ENCODE measurements around the gene ARR3. TPM values are rescaled to one million over a fixed set of nuclear protein-coding genes. Genes with fewer than 3 reads are reported as not detected.

The ARR3 gene
- total RNA-seq, 2 experiments from 2014 or later, result not detected

DNA sequence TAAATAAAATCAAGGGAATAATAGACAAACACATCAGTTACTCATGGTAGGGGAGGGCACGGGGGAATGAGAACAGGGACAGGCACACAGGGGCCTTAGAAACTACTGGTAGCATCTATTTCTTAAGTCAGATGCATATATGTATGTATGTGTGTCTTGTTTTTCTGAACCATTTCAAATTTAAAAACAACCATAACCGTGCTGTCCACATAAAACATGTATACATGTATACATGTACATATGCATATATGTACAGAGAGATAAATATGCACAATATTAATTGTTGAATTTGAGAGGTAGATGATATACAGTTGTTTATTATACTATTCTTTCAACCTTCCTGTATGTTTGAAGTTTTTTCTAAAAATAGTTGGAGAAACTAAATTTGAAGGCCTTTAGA lies 41.4 kb upstream of the ARR3 start:
- intact Hi-C loops (cut with DNase I, micrococcal nuclease), result no loop called here
- Mint-ChIP-seq H3K9me3 (no peaks in the 10 kb centered on the region), H3K27me3 (no peaks in the 10 kb centered on the region), H3K36me3 (ENCODE audit: low read depth) (no peaks in the 10 kb centered on the region), H3K4me3 (no peak overlapping the region), H3K4me1 (ENCODE audit: low read depth) (no peaks in the 10 kb centered on the region), H3K27ac (no peak overlapping the region)
- Histone ChIP-seq H3K27ac (ENCODE audit: low read depth in 1 of 2, low read length in 2 of 2) (no peak overlapping the region), H3K36me3 (ENCODE audit: insufficient read depth, low read length) (no peaks in the 10 kb centered on the region), H3K4me1 (ENCODE audit: insufficient read depth, low read length) (no peaks in the 10 kb centered on the region), H3K9me3 (ENCODE audit: control insufficient read depth in 1 of 2, insufficient read depth in 1 of 2, low read length in 2 of 2) (no peaks in the 10 kb centered on the region), H3K27me3 (ENCODE audit: control insufficient read depth in 1 of 2, insufficient read depth in 2 of 2, low read length in 2 of 2) (no peaks in the 10 kb centered on the region), H3K4me3 (ENCODE audit: low read length) (no peak overlapping the region)
- ATAC-seq (ENCODE audit: poor library complexity), result no peak
- TF ChIP-seq, protein P1, sequence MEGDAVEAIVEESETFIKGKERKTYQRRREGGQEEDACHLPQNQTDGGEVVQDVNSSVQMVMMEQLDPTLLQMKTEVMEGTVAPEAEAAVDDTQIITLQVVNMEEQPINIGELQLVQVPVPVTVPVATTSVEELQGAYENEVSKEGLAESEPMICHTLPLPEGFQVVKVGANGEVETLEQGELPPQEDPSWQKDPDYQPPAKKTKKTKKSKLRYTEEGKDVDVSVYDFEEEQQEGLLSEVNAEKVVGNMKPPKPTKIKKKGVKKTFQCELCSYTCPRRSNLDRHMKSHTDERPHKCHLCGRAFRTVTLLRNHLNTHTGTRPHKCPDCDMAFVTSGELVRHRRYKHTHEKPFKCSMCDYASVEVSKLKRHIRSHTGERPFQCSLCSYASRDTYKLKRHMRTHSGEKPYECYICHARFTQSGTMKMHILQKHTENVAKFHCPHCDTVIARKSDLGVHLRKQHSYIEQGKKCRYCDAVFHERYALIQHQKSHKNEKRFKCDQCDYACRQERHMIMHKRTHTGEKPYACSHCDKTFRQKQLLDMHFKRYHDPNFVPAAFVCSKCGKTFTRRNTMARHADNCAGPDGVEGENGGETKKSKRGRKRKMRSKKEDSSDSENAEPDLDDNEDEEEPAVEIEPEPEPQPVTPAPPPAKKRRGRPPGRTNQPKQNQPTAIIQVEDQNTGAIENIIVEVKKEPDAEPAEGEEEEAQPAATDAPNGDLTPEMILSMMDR (IDR thresholded peaks at IDR 0.05), result no peak
- CTCF ChIA-PET, result no interaction called here
- no peak for DNase-seq
- POLR2A ChIA-PET, result no interaction called here

DNA sequence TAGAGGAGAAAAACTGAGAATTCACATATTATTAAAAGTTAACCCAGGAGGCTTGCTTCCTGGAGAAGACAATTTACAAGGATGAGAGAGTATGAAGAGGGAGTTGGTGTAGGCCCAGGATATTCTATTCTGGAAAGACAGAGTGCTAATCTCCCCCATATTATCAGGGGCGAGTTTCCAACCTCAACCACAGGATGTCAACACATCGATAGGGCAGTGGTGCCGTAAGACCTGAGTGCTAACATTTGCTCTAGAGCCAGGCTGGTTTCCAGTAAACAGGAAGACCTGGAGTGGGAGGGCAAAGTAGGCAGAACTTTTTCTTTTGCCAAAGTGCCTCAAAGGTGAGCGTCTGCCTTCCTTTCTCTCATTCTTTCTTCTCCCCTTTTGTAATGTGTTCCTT lies 36.5 kb upstream of the ARR3 start:
- Histone ChIP-seq H3K36me3 (ENCODE audit: insufficient read depth, low read length) (no peaks in the 10 kb centered on the region), H3K9me3 (ENCODE audit: control insufficient read depth in 1 of 2, insufficient read depth in 1 of 2, low read length in 2 of 2) (no peaks in the 10 kb centered on the region), H3K4me1 (ENCODE audit: insufficient read depth, low read length) (no peaks in the 10 kb centered on the region), H3K27ac (ENCODE audit: low read depth in 1 of 2, low read length in 2 of 2) (no peak overlapping the region), H3K4me3 (ENCODE audit: low read length) (no peak overlapping the region), H3K27me3 (ENCODE audit: control insufficient read depth in 1 of 2, insufficient read depth in 2 of 2, low read length in 2 of 2) (no peaks in the 10 kb centered on the region)
- intact Hi-C loops (cut with DNase I, micrococcal nuclease), result no loop called here
- ATAC-seq (ENCODE audit: poor library complexity), result no peak
- H3K36me3 Mint-ChIP-seq (ENCODE audit: low read depth), result no peaks in the 10 kb centered on the region
- H3K27ac Mint-ChIP-seq, result no peak overlapping the region
- CTCF ChIA-PET, result no interaction called here
- no peak for DNase-seq
- TF ChIP-seq, protein P1 (IDR thresholded peaks at IDR 0.05), result no peak
- POLR2A ChIA-PET, result no interaction called here
- no peaks in the 10 kb centered on the region for H3K4me1 Mint-ChIP-seq (ENCODE audit: low read depth)
- no peaks in the 10 kb centered on the region for H3K27me3 Mint-ChIP-seq
- H3K9me3 Mint-ChIP-seq, result no peaks in the 10 kb centered on the region
- H3K4me3 Mint-ChIP-seq, result no peak overlapping the region

DNA sequence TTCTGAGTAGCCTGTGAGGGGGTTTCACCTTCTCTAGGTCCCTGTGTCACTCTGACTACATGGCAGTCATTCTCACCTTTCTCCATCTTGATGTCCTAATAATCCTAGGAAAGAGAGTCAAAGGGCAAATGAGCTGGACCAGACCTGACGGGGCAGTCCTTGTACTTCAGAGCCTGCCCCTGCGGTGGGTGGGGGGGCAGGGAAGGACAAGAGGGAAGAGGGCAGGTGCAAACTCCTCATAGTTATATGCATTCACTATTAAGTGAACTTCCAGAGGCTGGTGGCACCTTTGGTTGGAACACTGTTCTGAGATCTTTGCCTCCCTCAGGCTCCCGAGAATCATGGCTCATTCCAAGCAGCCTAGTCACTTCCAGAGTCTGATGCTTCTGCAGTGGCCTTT lies 33.8 kb upstream of the ARR3 start, which contains the start of gene AWAT1:
TSS of gene AWAT1 (plus strand) at position 301 of the 400 bp plus-strand sequence. CDS start at position 342, 41 bp downstream.
- no peaks in the 10 kb centered on the region for H3K36me3 Mint-ChIP-seq (ENCODE audit: low read depth)
- H3K4me1 ChIP-seq (ENCODE audit: insufficient read depth, low read length), result no peaks in the 10 kb centered on the region
- no peak within 1 kb of the TSS for H3K27ac ChIP-seq (ENCODE audit: low read depth in 1 of 2, low read length in 2 of 2)
- no peaks in the 10 kb centered on the region for H3K36me3 ChIP-seq (ENCODE audit: insufficient read depth, low read length)
- DNase-seq (no peak), ATAC-seq (ENCODE audit: poor library complexity) (no peak)
- TF ChIP-seq, protein P1 (IDR thresholded peaks at IDR 0.05), result no peak
- H3K4me3 Mint-ChIP-seq, result no peak within 1 kb of the TSS
- CTCF ChIA-PET, result no interaction called here
- intact Hi-C loops (cut with DNase I, micrococcal nuclease), result no loop called here
- H3K27me3 Mint-ChIP-seq, result no peaks in the 10 kb centered on the region
- no peaks in the 10 kb centered on the region for H3K9me3 ChIP-seq (ENCODE audit: control insufficient read depth in 1 of 2, insufficient read depth in 1 of 2, low read length in 2 of 2)
- H3K9me3 Mint-ChIP-seq, result no peaks in the 10 kb centered on the region
- H3K27ac Mint-ChIP-seq, result no peak within 1 kb of the TSS
- no peaks in the 10 kb centered on the region for H3K27me3 ChIP-seq (ENCODE audit: control insufficient read depth in 1 of 2, insufficient read depth in 2 of 2, low read length in 2 of 2)
- H3K4me1 Mint-ChIP-seq (ENCODE audit: low read depth), result no peaks in the 10 kb centered on the region
- H3K4me3 ChIP-seq (ENCODE audit: low read length), result no peak within 1 kb of the TSS
- POLR2A ChIA-PET, result no interaction called here
